DMS53 treated with DMSO at 0.1 percent for 48 hours (cell line): ENCODE measurements around the gene IRF4.

Source experiments
- DNase-seq: peaks from one replicate; lab custom pipeline; 2025; ENCODE audit not compliant: unreplicated experiment; lab: John Stamatoyannopoulos, UW

Gene IRF4

DNA sequence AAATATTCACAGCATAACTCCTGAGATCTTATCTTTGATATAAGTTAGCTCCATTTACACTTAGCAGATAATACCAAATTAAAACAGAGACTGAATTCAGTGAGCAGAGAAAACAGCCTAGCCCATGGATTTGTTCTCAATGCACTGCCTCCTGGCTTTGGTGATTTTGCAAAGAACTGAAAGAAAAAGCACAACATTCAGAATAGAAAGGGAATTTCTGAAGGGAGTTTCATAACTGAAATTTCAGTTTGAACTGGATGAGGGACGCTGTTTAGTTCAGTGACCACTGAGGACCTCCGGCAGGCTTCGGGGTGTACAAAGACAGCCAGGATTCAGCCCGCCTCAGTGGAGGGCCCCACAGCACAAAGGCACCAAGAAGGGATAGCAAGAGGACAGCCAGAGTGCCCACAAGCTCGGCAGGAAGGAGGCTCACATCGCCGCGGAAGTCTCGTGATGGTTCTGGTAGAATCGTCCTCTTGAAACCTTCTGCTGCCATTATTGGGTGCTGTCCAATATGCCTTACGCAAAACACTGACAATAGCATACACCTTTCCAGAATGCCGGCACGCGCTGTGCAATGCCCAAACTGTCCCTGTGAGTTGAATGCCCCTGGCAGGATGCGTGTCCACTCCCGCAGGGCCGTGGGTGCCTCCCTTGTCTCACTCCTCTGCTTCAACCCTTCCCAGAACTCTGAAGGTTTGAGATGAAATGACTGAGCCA is 9.7 kb upstream of the IRF4 start:
- no peak for DNase-seq

DNA sequence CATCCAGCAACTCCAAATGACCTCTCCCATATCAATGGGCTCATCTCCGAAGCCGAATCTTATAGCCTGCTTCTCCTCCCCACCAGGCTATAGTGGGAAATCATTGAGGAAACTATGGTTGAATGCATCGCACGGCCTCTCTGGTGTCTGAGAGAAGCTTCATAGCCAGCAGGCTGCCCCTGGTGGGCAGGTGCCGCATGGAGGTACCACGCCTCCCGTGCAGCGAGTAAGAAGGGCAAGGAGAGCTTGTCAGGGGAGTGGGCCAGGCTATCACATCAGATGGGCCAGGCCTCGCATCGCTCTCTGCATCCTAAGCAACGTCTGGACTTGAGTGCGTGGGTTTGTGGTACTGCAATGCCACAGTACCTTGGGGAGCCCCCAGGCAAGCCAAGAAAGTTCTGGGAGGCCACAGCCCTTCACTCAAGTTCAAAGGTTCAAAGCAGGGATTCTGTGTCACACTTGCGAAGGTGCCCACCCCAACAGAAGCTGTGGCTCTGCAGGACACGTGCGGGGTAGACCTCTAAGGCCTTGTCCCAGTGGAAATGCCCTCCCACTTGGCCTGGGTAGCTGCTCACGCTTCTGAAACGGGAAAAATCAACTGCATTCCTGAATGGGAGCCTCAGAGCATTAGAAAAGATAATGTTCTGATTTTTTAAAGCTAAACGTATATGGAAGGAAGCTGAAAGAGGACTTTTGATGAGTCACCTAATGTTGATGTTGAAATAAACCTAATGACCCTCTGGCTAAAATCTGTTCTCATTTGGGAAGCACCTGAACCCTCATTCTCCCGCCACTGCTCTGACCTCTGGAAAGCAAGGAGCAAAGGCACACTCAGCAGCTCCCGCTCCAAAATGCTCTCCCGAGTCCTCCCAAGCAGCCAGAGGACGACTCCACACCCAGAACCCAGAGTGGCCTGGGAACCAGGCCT is 8.4 kb upstream of the IRF4 start:
- no peak for DNase-seq

DNA sequence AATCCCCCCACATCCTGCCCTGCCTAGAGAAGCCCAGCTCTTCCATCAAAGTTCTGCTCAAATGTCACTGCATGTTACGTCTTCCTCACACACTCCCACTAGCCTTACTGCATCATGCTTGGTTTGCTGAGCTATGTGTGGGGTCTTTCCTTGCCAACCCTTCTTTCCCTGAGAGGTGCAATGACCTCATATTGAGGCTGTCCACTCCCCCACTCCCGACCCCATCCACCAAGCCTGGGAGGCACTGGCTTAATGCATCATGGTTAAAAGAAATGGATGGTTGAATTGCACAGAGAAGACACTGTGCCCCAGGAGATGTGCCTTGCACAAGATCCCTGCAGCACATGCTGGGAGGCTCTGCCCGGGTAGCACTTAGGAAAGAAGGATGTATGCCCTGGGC is 7.7 kb upstream of the IRF4 start:
- no peak for DNase-seq

DNA sequence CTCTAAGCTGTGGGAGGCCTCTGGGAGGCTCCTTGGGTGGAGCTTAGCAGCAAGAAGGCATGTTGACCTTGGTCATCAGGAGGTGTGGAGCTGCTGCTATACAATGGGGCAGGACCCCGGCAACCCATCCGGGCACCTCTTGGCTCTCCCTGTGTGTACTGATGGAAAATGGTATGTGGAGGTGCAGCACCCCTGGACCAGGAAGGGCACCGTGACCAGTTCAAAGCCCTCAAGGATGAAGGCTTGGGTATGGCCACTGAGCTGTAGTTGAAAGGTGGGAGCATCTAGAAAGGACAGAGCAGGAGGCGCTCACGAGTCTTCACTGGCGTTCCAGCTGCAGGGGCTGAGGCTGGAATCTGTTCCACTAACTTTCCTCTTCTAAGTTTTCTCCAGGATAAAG is 6.7 kb upstream of the IRF4 start:
- DNase-seq: no peak

- no peak for DNase-seq
Measured at GRCh38 chr6:385614-386013, 5.9 kb upstream of the IRF4 start.

DNA sequence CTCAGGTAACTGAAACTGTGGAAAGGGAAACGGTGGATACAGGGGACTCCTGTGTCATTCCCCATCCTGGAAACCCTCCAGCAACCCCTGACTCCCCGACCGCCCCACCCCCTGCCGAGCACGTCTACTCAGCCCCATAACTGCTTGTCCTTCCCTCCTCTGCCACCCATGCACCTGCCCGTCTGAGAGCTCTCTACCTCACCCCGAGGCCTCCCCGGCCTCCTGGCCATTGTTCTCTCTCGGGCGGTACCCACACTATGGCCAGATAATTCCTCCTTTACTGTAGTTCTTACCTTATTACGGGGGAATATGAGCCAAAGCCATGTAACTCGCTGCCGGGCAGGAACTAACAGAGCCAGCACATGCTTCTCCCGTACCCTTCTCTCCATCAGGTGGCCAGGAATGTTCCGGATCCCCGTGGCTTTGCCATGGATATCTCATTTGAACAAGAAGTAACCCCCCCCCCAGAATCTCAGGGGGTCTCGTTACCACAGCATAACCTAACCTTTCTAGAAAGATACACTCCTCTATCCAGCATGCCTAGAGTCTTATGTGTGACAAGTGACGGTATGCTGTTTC is 4.8 kb upstream of the IRF4 start:
- no peak for DNase-seq

DNA sequence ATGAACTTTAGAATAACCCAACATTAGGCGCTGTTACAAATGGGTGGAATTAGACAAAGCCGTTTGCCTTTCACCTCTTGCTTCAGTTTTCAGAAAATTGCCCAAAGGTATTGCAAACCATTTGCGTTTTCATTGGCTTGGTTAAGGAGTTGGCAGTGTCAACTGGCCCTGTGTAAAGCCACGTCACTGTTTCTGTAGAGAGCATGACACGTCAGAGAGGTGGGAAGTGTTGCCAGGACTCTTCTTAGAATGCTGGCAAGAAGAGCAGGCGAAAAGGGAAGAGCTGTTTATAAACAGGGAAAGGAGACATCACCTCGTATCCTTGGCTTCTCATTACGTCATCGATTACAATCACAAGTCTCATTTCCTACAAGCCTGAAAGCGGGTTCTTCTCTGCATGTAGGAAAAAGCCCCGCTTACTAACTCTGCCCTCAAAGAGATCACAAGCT is 4.2 kb upstream of the IRF4 start:
- no peak for DNase-seq

DNA sequence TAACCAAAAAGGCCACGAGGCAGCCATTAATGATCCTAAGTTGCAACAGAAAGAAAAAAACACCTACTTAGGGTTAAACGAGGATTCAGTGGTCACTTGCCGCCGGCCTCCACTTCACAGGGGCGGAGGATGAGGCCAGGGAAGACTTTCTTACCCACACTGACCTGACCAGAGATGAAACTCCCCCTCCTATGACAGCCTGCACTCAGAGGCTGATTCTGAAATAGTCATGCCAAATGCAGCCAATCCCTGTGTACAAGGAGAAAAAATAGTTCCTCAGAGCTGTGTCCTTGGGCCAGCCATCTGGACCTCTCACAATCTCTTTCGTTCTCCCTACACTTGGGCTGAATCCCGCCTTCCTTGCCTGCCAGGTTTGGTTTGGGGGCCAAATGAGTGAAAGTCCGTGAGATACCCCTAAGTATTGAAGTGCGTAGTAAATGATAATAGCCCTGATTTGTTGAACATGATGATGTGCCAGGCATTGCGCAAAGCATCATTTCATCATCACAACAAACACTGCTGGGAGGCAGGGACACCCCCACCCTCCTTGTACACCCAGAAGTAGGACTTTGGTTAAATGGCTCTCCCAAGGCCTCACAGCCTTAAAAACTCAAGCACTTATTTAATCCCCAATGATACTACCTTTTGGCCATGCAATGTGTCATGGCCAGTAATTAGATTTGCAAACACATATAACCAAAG is 3.2 kb upstream of the IRF4 start:
- no peak for DNase-seq

DNA sequence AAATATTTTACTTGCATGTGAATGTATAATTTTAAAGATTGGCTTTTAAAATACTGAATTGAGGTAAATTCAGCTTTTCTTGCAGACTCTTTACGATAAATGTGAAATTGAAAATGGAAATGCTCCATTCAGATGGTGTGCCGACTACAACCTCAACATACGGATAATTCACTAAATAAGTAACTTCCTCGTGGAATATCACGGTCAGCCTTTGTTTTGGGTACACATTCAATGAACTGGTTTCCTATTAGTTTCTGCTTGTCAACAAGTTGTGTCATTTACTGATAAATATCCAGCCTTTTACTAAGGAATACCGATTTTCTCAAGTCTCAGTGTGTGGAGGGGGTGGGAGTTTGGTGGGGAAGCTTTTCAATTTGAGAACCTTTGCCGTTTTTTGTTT is 2.4 kb upstream of the IRF4 start:
- DNase-seq: no peak

- no peak for DNase-seq
Measured at GRCh38 chr6:389622-390021, 1.9 kb upstream of the IRF4 start.

GRCh38 chr6:390914-391558 is 516 bp upstream of the IRF4 start:
- DNase-seq: no peak

- no peak for DNase-seq
Measured at GRCh38 chr6:392441-393390, 1.2 kb downstream of the IRF4 start.

DNA sequence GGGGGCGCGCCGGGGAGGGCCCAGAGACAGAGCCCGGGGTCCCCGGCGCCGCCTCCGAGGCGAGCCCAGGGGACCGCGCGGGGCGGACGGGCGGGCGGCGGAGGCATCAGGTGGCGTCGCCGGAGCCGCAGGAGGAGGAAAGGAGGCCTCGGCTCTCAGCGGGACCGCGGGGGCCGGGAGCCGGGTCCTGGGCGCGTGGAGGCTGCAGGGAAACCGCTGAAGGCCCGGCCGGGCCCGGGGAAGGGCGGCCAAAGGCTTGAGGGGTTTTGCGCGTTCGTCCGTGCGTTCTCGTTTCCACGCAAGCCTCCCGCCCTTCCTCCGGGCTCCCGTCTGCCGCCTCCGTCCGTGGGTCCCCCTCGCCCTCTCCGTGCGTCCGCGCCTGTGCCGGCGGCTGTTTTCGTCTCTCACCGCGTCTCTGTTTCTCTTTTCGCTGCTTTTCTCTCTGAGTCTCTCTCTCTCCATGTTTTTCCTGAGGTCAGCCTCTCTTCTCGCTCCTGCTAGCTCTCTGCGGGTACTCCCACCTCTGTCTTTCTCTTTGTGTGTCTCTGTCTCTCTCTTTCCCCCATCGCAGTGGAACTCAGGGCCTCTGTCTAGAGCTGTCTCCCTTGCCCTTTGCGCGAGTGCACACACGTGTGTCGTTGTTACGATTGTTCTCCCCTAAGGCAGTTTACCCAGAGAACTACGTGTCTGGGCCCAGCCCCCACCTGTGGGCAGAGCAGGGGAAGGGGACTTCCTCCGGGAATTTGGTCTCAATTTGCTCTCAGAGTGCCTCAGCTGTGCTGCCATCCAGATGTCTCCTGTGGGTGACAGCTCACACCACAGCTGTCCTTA is 2.1 kb downstream of the IRF4 start:
- no peak for DNase-seq

GRCh38 chr6:394641-395289 is 3.2 kb downstream of the IRF4 start:
- no peak for DNase-seq

DNA sequence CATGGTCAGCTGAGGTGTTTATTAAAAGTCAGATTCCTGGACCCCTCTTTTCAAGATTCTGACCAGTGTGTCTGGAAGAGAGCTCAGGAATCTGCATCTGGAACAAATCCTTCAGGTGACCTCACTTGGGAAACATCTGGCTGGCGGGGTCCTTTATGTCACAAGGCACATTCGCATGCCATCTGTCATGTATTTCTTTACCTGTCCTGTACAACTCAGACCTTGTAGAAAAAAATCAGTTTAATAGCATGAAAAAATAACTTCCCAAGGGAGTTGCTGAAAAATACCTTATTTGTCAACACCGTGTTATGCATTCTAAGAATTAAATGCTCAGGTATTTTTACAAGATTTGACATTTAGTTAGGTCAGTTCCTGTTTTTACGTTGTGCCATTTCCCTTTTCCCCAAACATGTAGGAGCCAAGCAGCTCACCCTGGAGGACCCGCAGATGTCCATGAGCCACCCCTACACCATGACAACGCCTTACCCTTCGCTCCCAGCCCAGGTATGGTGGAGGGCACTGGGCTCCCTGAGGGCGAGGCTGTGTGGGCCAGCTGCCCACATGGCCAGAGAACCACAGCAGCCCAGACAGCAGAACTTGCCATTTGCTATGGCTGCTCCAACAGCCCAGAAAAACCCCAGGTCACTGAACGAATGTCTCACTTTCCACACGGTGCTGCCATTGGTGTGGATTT is 4.0 kb downstream of the IRF4 start:
- DNase-seq: no peak

DNA sequence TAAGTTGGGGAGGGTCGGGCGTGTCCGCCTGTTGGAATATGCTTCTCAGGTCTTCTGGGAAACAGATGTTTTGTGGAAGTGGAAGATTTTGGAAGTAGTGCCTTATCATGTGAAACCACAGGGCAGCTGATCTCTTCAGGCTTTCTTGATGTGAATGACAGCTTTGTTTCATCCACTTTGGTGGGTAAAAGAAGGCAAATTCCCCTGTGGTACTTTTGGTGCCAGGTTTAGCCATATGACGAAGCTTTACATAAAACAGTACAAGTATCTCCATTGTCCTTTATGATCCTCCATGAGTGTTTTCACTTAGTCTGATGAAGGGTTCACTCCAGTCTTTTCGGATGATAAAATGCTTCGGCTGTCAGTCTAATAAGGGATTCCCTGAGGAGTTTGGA is 4.6 kb downstream of the IRF4 start:
- no peak for DNase-seq

- DNase-seq: no peak
Measured at GRCh38 chr6:397056-397455, 5.5 kb downstream of the IRF4 start.

GRCh38 chr6:397604-398003 is 6.1 kb downstream of the IRF4 start:
- DNase-seq: no peak
